Adrenal gland (tissue), 5 donors: Measurements from ENCODE around the gene AKR1C1.
"Not testable (repeated sequence)": the region's sequence is repeated elsewhere in the genome, so short reads cannot be mapped to it uniquely, and the experiment has no call there.

Experiments used
- CTCF ChIP-seq, 6 experiments: fragments of 450-650 bp in 4 of 6; fragments of 200-600 bp in 2 of 6; sonication (generic) in 1 of 6; IDR thresholded peaks; 1 replicate in 5 of 6; 2 replicates in 1 of 6; pipeline versions ENCODE4 v1.5.1 to v1.8.0; 2016 to 2021; ENCODE audit warnings: antibody characterized with exemption in 6 of 6, mild to moderate bottlenecking in 2 of 6, moderate library complexity in 1 of 6
- POLR2A ChIP-seq, 2 donors: fragments of 450-650 bp; IDR thresholded peaks; one replicate each; pipeline ENCODE4 v1.6.1; 2017; ENCODE audit warnings: antibody characterized with exemption in 2 of 2, mild to moderate bottlenecking in 2 of 2, moderate library complexity in 1 of 2
- donor health status: DM: no; HTN: no; CAD: no.

GRCh38 chr10:4962308-4962707 is 907 bp upstream of the AKR1C1 start:
- not testable (repeated sequence) for TF ChIP-seq CTCF, POLR2A (IDR thresholded peaks at IDR 0.05)
